Activated naive CD4-positive, alpha-beta T cell treated with anti-CD3 and anti-CD28 coated beads for 36 hours (primary cell): ENCODE results near the gene HMG20A. TPM values are rescaled to one million over a fixed set of nuclear protein-coding genes. Genes with fewer than 3 reads are reported as not detected.

Experiments
- CTCF ChIA-PET: fragments of 350-600 bp; sonication (Branson Sonifier 250); formaldehyde crosslinking; loops from one replicate; lab custom pipeline; 2021; ENCODE audit warnings: antibody characterized with exemption; lab: Charles Lee
- DNase-seq: peaks from one replicate; pipeline ENCODE4 v3.0.0-alpha.2; 2020
- H3K27ac Mint-ChIP-seq: one replicate; pipeline ENCODE4 v1.8.0; 2021; ENCODE audit warnings: mild to moderate bottlenecking, mixed read lengths
- H3K27me3 Mint-ChIP-seq: one replicate; pipeline ENCODE4 v1.8.0; 2021; ENCODE audit warnings: low read depth, mixed read lengths
- H3K36me3 Mint-ChIP-seq: one replicate; pipeline ENCODE4 v1.8.0; 2021; ENCODE audit warnings: low read depth, mixed read lengths
- H3K4me1 Mint-ChIP-seq: one replicate; pipeline ENCODE4 v1.8.0; 2021; ENCODE audit warnings: low read depth, mixed read lengths
- H3K4me3 Mint-ChIP-seq: one replicate; pipeline ENCODE4 v1.8.0; 2021; ENCODE audit warnings: mild to moderate bottlenecking, moderate library complexity, mixed read lengths
- H3K9me3 Mint-ChIP-seq: one replicate; pipeline ENCODE4 v1.8.0; 2021; ENCODE audit warnings: mixed read lengths
- intact Hi-C: fragments of 100-400 bp; cut with micrococcal nuclease; formaldehyde crosslinking; loops from one replicate; pipeline ENCODE4 v1.15.1; 2023
- total RNA-seq, 2 experiments: library from RNA; stranded (reverse); gene quantifications; one replicate each; pipeline ENCODE4 v1.2.3, GENCODE V29; 2021

HMG20A gene
- total RNA-seq = 10 to 100 TPM; 33.1 to 38.2 TPM

- peak; percentile 64 for DNase-seq
- Mint-ChIP-seq H3K27me3 (no peaks in the 10 kb centered on the region), H3K4me1 (peaks cover 41% of the 10 kb centered on the region), H3K36me3 (peaks cover 4% of the 10 kb centered on the region), H3K27ac (peak within 1 kb of the TSS; percentile 98), H3K4me3 (peak within 1 kb of the TSS; percentile 95), H3K9me3 (no peaks in the 10 kb centered on the region)
- CTCF ChIA-PET = interaction anchor here (1.3 kb wide), 1 partner anchor 9 kb away, joined by 4 read pairs; no protein-coding TSS in a partner anchor
- intact Hi-C loops = loop anchor here (1.0 to 10.0 kb wide), 7 partner anchors 11 to 516 kb away; partner anchors contain the start of genes PSTPIP1, SCAPER and TSPAN3
Measured at GRCh38 chr15:77420610-77421369, at the start of gene HMG20A. HMG20A (plus strand) TSS chr15:77420888; CDS start chr15:77458408, 37,520 bp downstream.

GRCh38 chr15:77371850-77372563 lies 48.7 kb upstream of the HMG20A start:
- Mint-ChIP-seq H3K9me3 (no peaks in the 10 kb centered on the region), H3K27ac (no peak overlapping the region), H3K4me3 (no peak overlapping the region), H3K36me3 (no peaks in the 10 kb centered on the region), H3K27me3 (no peaks in the 10 kb centered on the region), H3K4me1 (peaks cover 16% of the 10 kb centered on the region)
- intact Hi-C loops = no loop called here
- CTCF ChIA-PET = no interaction called here
- no peak for DNase-seq

GRCh38 chr15:77373441-77373840 lies 47.2 kb upstream of the HMG20A start:
- H3K27me3 Mint-ChIP-seq = no peaks in the 10 kb centered on the region
- CTCF ChIA-PET = interaction anchor here (0.7 kb wide), 1 partner anchor 414 kb away, joined by 3 read pairs; no protein-coding TSS in a partner anchor
- H3K4me1 Mint-ChIP-seq = peaks cover 16% of the 10 kb centered on the region
- intact Hi-C loops = no loop called here
- H3K4me3 Mint-ChIP-seq = no peak overlapping the region
- no peak for DNase-seq
- no peaks in the 10 kb centered on the region for H3K9me3 Mint-ChIP-seq
- H3K36me3 Mint-ChIP-seq = no peaks in the 10 kb centered on the region
- no peak overlapping the region for H3K27ac Mint-ChIP-seq

- CTCF ChIA-PET = interaction anchor here (0.6 to 0.8 kb wide), 2 partner anchors 26 to 187 kb away, joined by 3 to 5 read pairs; no protein-coding TSS in a partner anchor
- intact Hi-C loops = no loop called here
- Mint-ChIP-seq H3K4me1 (peaks cover 4% of the 10 kb centered on the region), H3K27ac (no peak overlapping the region), H3K27me3 (no peaks in the 10 kb centered on the region), H3K36me3 (no peaks in the 10 kb centered on the region), H3K9me3 (no peaks in the 10 kb centered on the region), H3K4me3 (no peak overlapping the region)
- no peak for DNase-seq
Measured at GRCh38 chr15:77375133-77375532, 45.6 kb upstream of the HMG20A start.

- intact Hi-C loops = no loop called here
- Mint-ChIP-seq H3K4me1 (peaks cover 4% of the 10 kb centered on the region), H3K4me3 (no peak overlapping the region), H3K9me3 (no peaks in the 10 kb centered on the region), H3K36me3 (no peaks in the 10 kb centered on the region), H3K27ac (no peak overlapping the region), H3K27me3 (no peaks in the 10 kb centered on the region)
- CTCF ChIA-PET = no interaction called here
- DNase-seq = no peak
Measured at GRCh38 chr15:77376770-77377169, 43.9 kb upstream of the HMG20A start.

GRCh38 chr15:77380033-77380432 lies 40.7 kb upstream of the HMG20A start:
- CTCF ChIA-PET = no interaction called here
- DNase-seq = no peak
- no peaks in the 10 kb centered on the region for H3K9me3 Mint-ChIP-seq
- intact Hi-C loops = no loop called here
- no peak overlapping the region for H3K27ac Mint-ChIP-seq
- H3K4me1 Mint-ChIP-seq = peaks cover 14% of the 10 kb centered on the region
- no peak overlapping the region for H3K4me3 Mint-ChIP-seq
- H3K36me3 Mint-ChIP-seq = no peaks in the 10 kb centered on the region
- no peaks in the 10 kb centered on the region for H3K27me3 Mint-ChIP-seq

GRCh38 chr15:77384086-77384485 lies 36.6 kb upstream of the HMG20A start:
- DNase-seq = no peak
- Mint-ChIP-seq H3K27me3 (no peaks in the 10 kb centered on the region), H3K4me3 (no peak overlapping the region), H3K4me1 (peaks cover 15% of the 10 kb centered on the region), H3K9me3 (no peaks in the 10 kb centered on the region), H3K36me3 (no peaks in the 10 kb centered on the region), H3K27ac (no peak overlapping the region)
- intact Hi-C loops = no loop called here
- CTCF ChIA-PET = no interaction called here

- CTCF ChIA-PET = no interaction called here
- Mint-ChIP-seq H3K27me3 (no peaks in the 10 kb centered on the region), H3K36me3 (no peaks in the 10 kb centered on the region), H3K4me3 (no peak overlapping the region), H3K9me3 (no peaks in the 10 kb centered on the region), H3K27ac (no peak overlapping the region), H3K4me1 (peaks cover 15% of the 10 kb centered on the region)
- intact Hi-C loops = no loop called here
- DNase-seq = no peak
Measured at GRCh38 chr15:77384589-77385359, 35.9 kb upstream of the HMG20A start.

- Mint-ChIP-seq H3K27me3 (no peaks in the 10 kb centered on the region), H3K4me1 (peaks cover 15% of the 10 kb centered on the region), H3K9me3 (no peaks in the 10 kb centered on the region), H3K4me3 (no peak overlapping the region), H3K27ac (no peak overlapping the region), H3K36me3 (no peaks in the 10 kb centered on the region)
- CTCF ChIA-PET = no interaction called here
- no peak for DNase-seq
- intact Hi-C loops = no loop called here
Measured at GRCh38 chr15:77386626-77387025, 34.1 kb upstream of the HMG20A start.

- CTCF ChIA-PET = no interaction called here
- H3K27ac Mint-ChIP-seq = no peak overlapping the region
- no peak for DNase-seq
- no peaks in the 10 kb centered on the region for H3K36me3 Mint-ChIP-seq
- H3K4me3 Mint-ChIP-seq = no peak overlapping the region
- H3K27me3 Mint-ChIP-seq = no peaks in the 10 kb centered on the region
- peaks cover 15% of the 10 kb centered on the region for H3K4me1 Mint-ChIP-seq
- no peaks in the 10 kb centered on the region for H3K9me3 Mint-ChIP-seq
- intact Hi-C loops = no loop called here
Measured at GRCh38 chr15:77387365-77388105, 33.2 kb upstream of the HMG20A start.

- Mint-ChIP-seq H3K27ac (no peak overlapping the region), H3K36me3 (peaks cover 2% of the 10 kb centered on the region), H3K4me1 (no peaks in the 10 kb centered on the region), H3K27me3 (no peaks in the 10 kb centered on the region), H3K4me3 (no peak overlapping the region), H3K9me3 (peaks cover 8% of the 10 kb centered on the region)
- intact Hi-C loops = no loop called here
- CTCF ChIA-PET = no interaction called here
- DNase-seq = no peak
Measured at GRCh38 chr15:77391372-77391951, 29.2 kb upstream of the HMG20A start.
